GM18867 (cell line): ENCODE data around the gene CCL20.
"Not testable (repeated sequence)": the region's sequence is repeated elsewhere in the genome, so short reads cannot be mapped to it uniquely, and the experiment has no call there.

Experiments
- ATAC-seq: cut with Tn5 transposase; IDR thresholded peaks from one replicate; pipeline ENCODE4 v1.9.1; 2021; ENCODE audit warnings: mild to moderate bottlenecking, moderate library complexity; ENCODE audit not compliant: unreplicated experiment

The CCL20 gene

GRCh38 chr2:227813562-227814353 lies at the start of gene CCL20:
CCL20 (plus strand) TSS chr2:227813842; CDS start chr2:227813912, 70 bp downstream.
- ATAC-seq: no peak

- peak; percentile 21 for ATAC-seq
Measured at GRCh38 chr2:227765788-227766372, 47.8 kb upstream of the CCL20 start.

- ATAC-seq: peak; percentile 99
Measured at GRCh38 chr2:227766373-227766883, 47.2 kb upstream of the CCL20 start.

GRCh38 chr2:227767830-227768229 lies 45.8 kb upstream of the CCL20 start:
- ATAC-seq: no peak

- no peak for ATAC-seq
Measured at GRCh38 chr2:227772197-227772661, 41.4 kb upstream of the CCL20 start.

GRCh38 chr2:227772932-227773331 lies 40.7 kb upstream of the CCL20 start:
- no peak for ATAC-seq

- peak; percentile 65 for ATAC-seq
Measured at GRCh38 chr2:227774011-227774624, 39.5 kb upstream of the CCL20 start.

- ATAC-seq: no peak
Measured at GRCh38 chr2:227774895-227775842, 38.5 kb upstream of the CCL20 start.

GRCh38 chr2:227780981-227781615 lies 32.5 kb upstream of the CCL20 start:
- no peak for ATAC-seq

GRCh38 chr2:227781841-227782240 lies 31.8 kb upstream of the CCL20 start:
- ATAC-seq: no peak

- peak; percentile 34 for ATAC-seq
Measured at GRCh38 chr2:227782804-227783203, 30.8 kb upstream of the CCL20 start.

GRCh38 chr2:227783404-227784138 lies 30.1 kb upstream of the CCL20 start:
- peak; percentile 99 for ATAC-seq

- no peak for ATAC-seq
Measured at GRCh38 chr2:227785293-227785692, 28.3 kb upstream of the CCL20 start.

- ATAC-seq: no peak
Measured at GRCh38 chr2:227788561-227789018, 25.1 kb upstream of the CCL20 start.

- ATAC-seq: peak; percentile 89
Measured at GRCh38 chr2:227789803-227790202, 23.8 kb upstream of the CCL20 start.

- no peak for ATAC-seq
Measured at GRCh38 chr2:227793148-227793712, 20.4 kb upstream of the CCL20 start.

- ATAC-seq: no peak
Measured at GRCh38 chr2:227796045-227796711, 17.5 kb upstream of the CCL20 start.

GRCh38 chr2:227796768-227797167 lies 16.9 kb upstream of the CCL20 start:
- ATAC-seq: not testable (repeated sequence)
